GM12878 (cell line): ENCODE data around the gene CEBPG. TPM values are rescaled to one million over a fixed set of nuclear protein-coding genes. Genes with fewer than 3 reads are reported as not detected.

Experiments used
- ATAC-seq: fragments of 200-7000 bp; cut with Tn5 transposase; 3 replicates; pipeline ENCODE4 v1.9.1; 2020; ENCODE audit warnings: mild to moderate bottlenecking, moderate library complexity
- BruUV-seq: library from RNA; stranded (reverse); fragments of 400-500 nt; replicated peaks from 2 replicates; lab custom pipeline; 2021; lab: Mats Ljungman, UMichigan
- CTCF ChIA-PET: fragments of 300-600 bp; sonication (Branson Sonifier 250); formaldehyde crosslinking; extraction: SDS; loops from one replicate; lab custom pipeline; 2021; ENCODE audit warnings: inconsistent platforms; lab: Yijun Ruan, JAX
- POLR2A ChIA-PET: fragments of 350-600 bp; formaldehyde crosslinking; extraction: SDS; loops from one replicate; lab custom pipeline; 2021; ENCODE audit warnings: inconsistent platforms; lab: Charles Lee
- RAD21 ChIA-PET: fragments of 300-600 bp; sonication (Branson Sonifier 250); formaldehyde crosslinking; loops from one replicate; lab custom pipeline; 2023; ENCODE audit warnings: antibody characterized with exemption; ENCODE audit not compliant: unreplicated experiment; lab: Charles Lee
- SMC1A ChIA-PET: fragments of 300-600 bp; sonication (Branson Sonifier 250); formaldehyde crosslinking; loops from one replicate; lab custom pipeline; 2023; ENCODE audit not compliant: unreplicated experiment, uncharacterized antibody; lab: Charles Lee
- DNase-seq: peaks from one replicate; pipeline ENCODE4 v3.0.0-alpha.2; 2011; ENCODE audit warnings: low read depth, low spot score
- FAIRE-seq: peaks from 3 replicates; lab custom pipeline; 2011; peaks lifted over from hg19 to GRCh38; lab: Jason Lieb, UNC
- H2AFZ ChIP-seq: 2 replicates; pipeline ENCODE4 v1.6.0; 2011; ENCODE audit warnings: low read depth, low read length, control low read depth; ENCODE audit not compliant: control insufficient read depth
- H3K27ac ChIP-seq: 2 replicates; pipeline ENCODE4 v1.5.1; 2011; ENCODE audit warnings: control low read depth; ENCODE audit not compliant: control insufficient read depth, insufficient read depth
- H3K27me3 ChIP-seq, 2 experiments: replicated peaks in 1 of 2; 2 replicates each; pipeline versions ENCODE4 v1.6.0 to v1.6.1; 2011; ENCODE audit warnings: low read length in 1 of 2; ENCODE audit not compliant: control insufficient read depth in 2 of 2, insufficient read depth in 2 of 2
- H3K36me3 ChIP-seq, 2 experiments: 2 replicates each; pipeline ENCODE4 v1.5.1; 2011; ENCODE audit warnings: low read length in 1 of 2; ENCODE audit not compliant: control insufficient read depth in 2 of 2, insufficient read depth in 2 of 2
- H3K4me1 ChIP-seq: 2 replicates; pipeline ENCODE4 v1.6.1; 2011; ENCODE audit warnings: mild to moderate bottlenecking, low read length, moderate library complexity, mixed read lengths; ENCODE audit not compliant: control insufficient read depth, insufficient read depth
- H3K4me2 ChIP-seq: 2 replicates; pipeline ENCODE4 v1.6.0; 2011; ENCODE audit warnings: control low read depth; ENCODE audit not compliant: control insufficient read depth, insufficient read depth
- H3K4me3 ChIP-seq: fragments of 200-600 bp; sonication (generic); 2 replicates; pipeline ENCODE4 v1.5.1; 2016
- H3K79me2 ChIP-seq: 2 replicates; pipeline ENCODE4 v1.6.0; 2011; ENCODE audit warnings: low read length; ENCODE audit not compliant: control insufficient read depth, insufficient read depth
- H3K9ac ChIP-seq: 2 replicates; pipeline ENCODE4 v1.8.0; 2011; ENCODE audit warnings: low read length, control low read depth, mixed read lengths; ENCODE audit not compliant: control insufficient read depth, insufficient read depth
- H3K9me3 ChIP-seq: replicated peaks from 3 replicates; pipeline ENCODE4 v1.5.1; 2011; ENCODE audit warnings: mild to moderate bottlenecking, low read length; ENCODE audit not compliant: control insufficient read depth, insufficient read depth
- H4K20me1 ChIP-seq: 2 replicates; pipeline ENCODE4 v1.6.0; 2011; ENCODE audit not compliant: control insufficient read depth, insufficient read depth
- FOXK2 ChIP-seq: fragments of 450-650 bp; IDR thresholded peaks from 2 replicates; pipeline ENCODE4 v1.6.1; 2017; ENCODE audit warnings: mild to moderate bottlenecking, moderate library complexity
- HDAC6 ChIP-seq: fragments of 200-600 bp; sonication (generic); IDR thresholded peaks from one replicate; pipeline ENCODE4 v1.8.0; 2017; ENCODE audit warnings: antibody characterized with exemption; ENCODE audit not compliant: unreplicated experiment
- IKZF2 ChIP-seq, 2 experiments: fragments of 450-650 bp; IDR thresholded peaks; 2 replicates each; pipeline ENCODE4 v1.6.1; 2017; ENCODE audit warnings: mild to moderate bottlenecking in 2 of 2, moderate library complexity in 2 of 2
- MYB ChIP-seq: fragments of 150-350 bp; IDR thresholded peaks from 2 replicates; pipeline ENCODE4 v1.6.1; 2014; ENCODE audit warnings: mild to moderate bottlenecking, low read depth, low read length, borderline replicate concordance
- NFXL1 ChIP-seq: fragments of 450-650 bp; IDR thresholded peaks from 2 replicates; pipeline ENCODE4 v1.6.1; 2017; ENCODE audit warnings: antibody characterized with exemption, mild to moderate bottlenecking, borderline replicate concordance
- RUNX3 ChIP-seq: IDR thresholded peaks from 2 replicates; pipeline ENCODE4 v1.6.1; 2012; ENCODE audit warnings: low read length, inconsistent platforms
- SPI1 ChIP-seq: IDR thresholded peaks from 2 replicates; pipeline ENCODE4 v1.6.1; 2011; ENCODE audit warnings: low read depth, mild to moderate bottlenecking, low read length, moderate library complexity, borderline replicate concordance; ENCODE audit not compliant: insufficient read depth
- TCF12 ChIP-seq: IDR thresholded peaks from 2 replicates; pipeline ENCODE4 v1.6.1; 2011; ENCODE audit warnings: low read depth, mild to moderate bottlenecking, low read length
- ZNF217 ChIP-seq: fragments of 450-650 bp; IDR thresholded peaks from 2 replicates; pipeline ENCODE4 v1.6.1; 2017; ENCODE audit warnings: antibody characterized with exemption, mild to moderate bottlenecking
- ZNF592 ChIP-seq: fragments of 450-650 bp; IDR thresholded peaks from 2 replicates; pipeline ENCODE4 v1.6.1; 2017; ENCODE audit warnings: mild to moderate bottlenecking, moderate library complexity
- WGBS: methylation state at CpG from one replicate; pipeline ENCODE4 v1.1.6; 2016; ENCODE audit warnings: low lambda C conversion rate; ENCODE audit not compliant: insufficient replicate concordance, insufficient coverage; ENCODE audit errors: missing lambda C conversion rate; 5-methylcytosine and 5-hydroxymethylcytosine counted together
- in situ Hi-C: fragments of 300-500 bp; cut with MboI; formaldehyde crosslinking; loops from 9 replicates; pipeline ENCODE4 v1.14.3; 2018; ENCODE audit warnings: mixed read lengths
- intact Hi-C: fragments of 100-400 bp; cut with micrococcal nuclease; formaldehyde crosslinking; loops from one replicate; pipeline ENCODE4 v1.14.2; 2022; ENCODE audit not compliant: unreplicated experiment
- polyA plus RNA-seq, 11 experiments: library from polyadenylated mRNA; depleted of rRNA in 4 of 11; unstranded in 6 of 11; stranded (reverse) in 5 of 11; fragments of >200 nt; fragmentation: Nextera tagmentation in 4 of 11; fragmentation: Illumina TruSeq in 1 of 11; extraction: Ambion mirVana in 4 of 11; extraction: Trizol in 1 of 11; gene quantifications; 1 replicate in 1 of 11; 2 replicates in 10 of 11; pipeline versions ENCODE4 v1.2.1 to v1.2.3, GENCODE V29; 2011 to 2016; ENCODE audit warnings: inconsistent platforms in 2 of 11, missing spikeins in 2 of 11, low read depth in 1 of 11
- total RNA-seq, 4 experiments: library from RNA; depleted of rRNA in 3 of 4; stranded (reverse); fragments of >200 nt in 3 of 4; fragmentation: Illumina TruSeq in 1 of 4; extraction: Trizol in 1 of 4; gene quantifications; 2 replicates each; pipeline versions ENCODE4 v1.2.1 to v1.2.3, GENCODE V29; 2013 to 2021
- TF ChIP-seq, protein P1 (sequence below): IDR thresholded peaks from 2 replicates; pipeline ENCODE4 v1.6.1; 2012; ENCODE audit warnings: improper control_type of control experiment, low read depth, low read length; ENCODE audit not compliant: insufficient replicate concordance
- TF ChIP-seq, protein P2 (sequence below): IDR thresholded peaks from 2 replicates; pipeline ENCODE4 v1.6.1; 2012; ENCODE audit warnings: mild to moderate bottlenecking, low read depth, low read length

Gene CEBPG
- total and polyA plus RNA-seq, 10 of the 15 experiments (the other 5 are each of a cell fraction or from before 2014, with no cell fraction given) = 5.2 to 22.4 (median 20.0) TPM

- SMC1A ChIA-PET = no interaction called here
- intact Hi-C loops = no loop called here
- TF ChIP-seq, protein P1, sequence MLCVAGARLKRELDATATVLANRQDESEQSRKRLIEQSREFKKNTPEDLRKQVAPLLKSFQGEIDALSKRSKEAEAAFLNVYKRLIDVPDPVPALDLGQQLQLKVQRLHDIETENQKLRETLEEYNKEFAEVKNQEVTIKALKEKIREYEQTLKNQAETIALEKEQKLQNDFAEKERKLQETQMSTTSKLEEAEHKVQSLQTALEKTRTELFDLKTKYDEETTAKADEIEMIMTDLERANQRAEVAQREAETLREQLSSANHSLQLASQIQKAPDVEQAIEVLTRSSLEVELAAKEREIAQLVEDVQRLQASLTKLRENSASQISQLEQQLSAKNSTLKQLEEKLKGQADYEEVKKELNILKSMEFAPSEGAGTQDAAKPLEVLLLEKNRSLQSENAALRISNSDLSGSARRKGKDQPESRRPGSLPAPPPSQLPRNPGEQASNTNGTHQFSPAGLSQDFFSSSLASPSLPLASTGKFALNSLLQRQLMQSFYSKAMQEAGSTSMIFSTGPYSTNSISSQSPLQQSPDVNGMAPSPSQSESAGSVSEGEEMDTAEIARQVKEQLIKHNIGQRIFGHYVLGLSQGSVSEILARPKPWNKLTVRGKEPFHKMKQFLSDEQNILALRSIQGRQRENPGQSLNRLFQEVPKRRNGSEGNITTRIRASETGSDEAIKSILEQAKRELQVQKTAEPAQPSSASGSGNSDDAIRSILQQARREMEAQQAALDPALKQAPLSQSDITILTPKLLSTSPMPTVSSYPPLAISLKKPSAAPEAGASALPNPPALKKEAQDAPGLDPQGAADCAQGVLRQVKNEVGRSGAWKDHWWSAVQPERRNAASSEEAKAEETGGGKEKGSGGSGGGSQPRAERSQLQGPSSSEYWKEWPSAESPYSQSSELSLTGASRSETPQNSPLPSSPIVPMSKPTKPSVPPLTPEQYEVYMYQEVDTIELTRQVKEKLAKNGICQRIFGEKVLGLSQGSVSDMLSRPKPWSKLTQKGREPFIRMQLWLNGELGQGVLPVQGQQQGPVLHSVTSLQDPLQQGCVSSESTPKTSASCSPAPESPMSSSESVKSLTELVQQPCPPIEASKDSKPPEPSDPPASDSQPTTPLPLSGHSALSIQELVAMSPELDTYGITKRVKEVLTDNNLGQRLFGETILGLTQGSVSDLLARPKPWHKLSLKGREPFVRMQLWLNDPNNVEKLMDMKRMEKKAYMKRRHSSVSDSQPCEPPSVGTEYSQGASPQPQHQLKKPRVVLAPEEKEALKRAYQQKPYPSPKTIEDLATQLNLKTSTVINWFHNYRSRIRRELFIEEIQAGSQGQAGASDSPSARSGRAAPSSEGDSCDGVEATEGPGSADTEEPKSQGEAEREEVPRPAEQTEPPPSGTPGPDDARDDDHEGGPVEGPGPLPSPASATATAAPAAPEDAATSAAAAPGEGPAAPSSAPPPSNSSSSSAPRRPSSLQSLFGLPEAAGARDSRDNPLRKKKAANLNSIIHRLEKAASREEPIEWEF = no peak
- TF ChIP-seq ZNF217 (no peak), ZNF592 (no peak), SPI1 (no peak), MYB (no peak), HDAC6 (no peak), TCF12 (no peak), RUNX3 (no peak), FOXK2 (no peak), IKZF2 (IDR thresholded peaks at IDR 0.05) (no peak), NFXL1 (no peak)
- TF ChIP-seq, protein P2, sequence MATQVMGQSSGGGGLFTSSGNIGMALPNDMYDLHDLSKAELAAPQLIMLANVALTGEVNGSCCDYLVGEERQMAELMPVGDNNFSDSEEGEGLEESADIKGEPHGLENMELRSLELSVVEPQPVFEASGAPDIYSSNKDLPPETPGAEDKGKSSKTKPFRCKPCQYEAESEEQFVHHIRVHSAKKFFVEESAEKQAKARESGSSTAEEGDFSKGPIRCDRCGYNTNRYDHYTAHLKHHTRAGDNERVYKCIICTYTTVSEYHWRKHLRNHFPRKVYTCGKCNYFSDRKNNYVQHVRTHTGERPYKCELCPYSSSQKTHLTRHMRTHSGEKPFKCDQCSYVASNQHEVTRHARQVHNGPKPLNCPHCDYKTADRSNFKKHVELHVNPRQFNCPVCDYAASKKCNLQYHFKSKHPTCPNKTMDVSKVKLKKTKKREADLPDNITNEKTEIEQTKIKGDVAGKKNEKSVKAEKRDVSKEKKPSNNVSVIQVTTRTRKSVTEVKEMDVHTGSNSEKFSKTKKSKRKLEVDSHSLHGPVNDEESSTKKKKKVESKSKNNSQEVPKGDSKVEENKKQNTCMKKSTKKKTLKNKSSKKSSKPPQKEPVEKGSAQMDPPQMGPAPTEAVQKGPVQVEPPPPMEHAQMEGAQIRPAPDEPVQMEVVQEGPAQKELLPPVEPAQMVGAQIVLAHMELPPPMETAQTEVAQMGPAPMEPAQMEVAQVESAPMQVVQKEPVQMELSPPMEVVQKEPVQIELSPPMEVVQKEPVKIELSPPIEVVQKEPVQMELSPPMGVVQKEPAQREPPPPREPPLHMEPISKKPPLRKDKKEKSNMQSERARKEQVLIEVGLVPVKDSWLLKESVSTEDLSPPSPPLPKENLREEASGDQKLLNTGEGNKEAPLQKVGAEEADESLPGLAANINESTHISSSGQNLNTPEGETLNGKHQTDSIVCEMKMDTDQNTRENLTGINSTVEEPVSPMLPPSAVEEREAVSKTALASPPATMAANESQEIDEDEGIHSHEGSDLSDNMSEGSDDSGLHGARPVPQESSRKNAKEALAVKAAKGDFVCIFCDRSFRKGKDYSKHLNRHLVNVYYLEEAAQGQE = no peak
Observed at GRCh38 chr19:33324628-33325027, 48.9 kb upstream of the CEBPG start.

More at GRCh38 chr19:33324628-33325027, 48.9 kb upstream of the CEBPG start:
- no peak for DNase-seq
- no peak for ATAC-seq
- Histone ChIP-seq H3K79me2 (no peaks in the 10 kb centered on the region), H4K20me1 (no peaks in the 10 kb centered on the region), H3K9ac (no peak overlapping the region), H2AFZ (no peak overlapping the region), H3K4me2 (no peak overlapping the region), H3K36me3 (no peaks in the 10 kb centered on the region), H3K27ac (no peak overlapping the region), H3K4me1 (no peaks in the 10 kb centered on the region), H3K4me3 (no peak overlapping the region), H3K9me3 (no peaks in the 10 kb centered on the region), H3K27me3 (no peaks in the 10 kb centered on the region; a peak in 1 of 4 replicates)
- in situ Hi-C loops = no loop called here
- no peak for FAIRE-seq
- RAD21 ChIA-PET = no interaction called here
- 27% methylated on average over 3 of the region's 3 CpGs for WGBS
- no TSS peak for BruUV-seq
- POLR2A ChIA-PET = no interaction called here
- CTCF ChIA-PET = interaction anchor here (0.6 to 0.7 kb wide), 2 partner anchors 52 to 83 kb away, joined by 3 read pairs; no protein-coding TSS in a partner anchor
